ENCODE measurements around the gene CASP3.
"Not testable (repeated sequence)": the region's sequence is repeated elsewhere in the genome, so short reads cannot be mapped to it uniquely, and the experiment has no call there.

The CASP3 gene

DNA sequence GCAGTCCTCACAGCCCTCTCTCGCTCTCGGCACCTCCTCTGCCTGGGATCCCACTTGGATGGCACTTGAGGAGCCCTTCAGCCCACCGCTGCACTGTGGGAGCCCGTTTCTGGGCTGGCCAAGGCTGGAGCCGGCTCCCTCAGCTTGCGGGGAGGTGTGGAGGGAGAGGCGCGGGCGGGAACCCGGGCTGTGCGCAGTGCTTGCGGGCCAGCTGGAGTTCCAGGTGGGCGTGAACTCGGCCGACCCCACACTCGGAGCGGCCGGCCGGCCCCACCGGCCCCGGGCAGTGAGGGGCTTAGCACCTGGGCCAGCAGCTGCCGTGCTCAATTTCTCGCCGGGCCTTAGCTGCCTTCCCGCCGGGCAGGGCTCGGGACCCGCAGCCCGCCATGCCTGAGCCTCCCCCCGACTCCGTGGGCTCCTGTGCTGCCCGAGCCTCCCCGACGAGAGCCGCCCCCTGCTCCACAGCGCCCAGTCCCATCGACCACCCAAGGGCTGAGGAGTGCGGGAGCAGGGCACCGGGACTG, 57.4 kb downstream of the CASP3 start:
- not testable (repeated sequence) for DNase-seq

DNA sequence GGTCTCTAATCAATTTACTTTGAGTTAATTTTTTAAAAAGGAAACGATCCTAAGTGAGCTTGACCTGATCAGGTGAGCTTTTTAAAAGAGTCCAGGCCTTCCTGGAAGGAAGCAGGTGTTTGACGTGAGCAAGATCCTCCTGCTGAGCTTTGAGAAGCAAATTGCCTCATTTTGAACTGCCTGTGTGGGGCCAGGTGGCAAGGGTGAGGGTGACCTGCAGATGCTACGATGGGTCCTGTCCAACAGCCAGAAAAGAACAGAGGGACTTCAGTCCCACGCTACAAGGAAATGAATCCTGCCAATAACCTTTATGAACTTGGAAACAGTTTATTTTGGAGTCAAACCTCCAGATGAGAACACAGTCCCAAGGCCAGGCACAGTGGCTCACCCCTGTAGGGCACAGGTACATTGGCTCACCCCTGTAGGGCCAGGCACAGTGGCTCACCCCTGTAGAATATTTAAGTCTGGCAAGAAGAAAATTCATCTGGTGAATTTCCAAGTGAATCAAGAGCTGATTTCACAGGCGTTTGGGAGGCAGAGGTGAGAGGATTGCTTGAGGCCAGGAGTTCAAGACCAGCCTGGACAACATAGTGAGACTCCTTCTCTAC, 58.1 kb downstream of the CASP3 start:
- no peak for DNase-seq

DNA sequence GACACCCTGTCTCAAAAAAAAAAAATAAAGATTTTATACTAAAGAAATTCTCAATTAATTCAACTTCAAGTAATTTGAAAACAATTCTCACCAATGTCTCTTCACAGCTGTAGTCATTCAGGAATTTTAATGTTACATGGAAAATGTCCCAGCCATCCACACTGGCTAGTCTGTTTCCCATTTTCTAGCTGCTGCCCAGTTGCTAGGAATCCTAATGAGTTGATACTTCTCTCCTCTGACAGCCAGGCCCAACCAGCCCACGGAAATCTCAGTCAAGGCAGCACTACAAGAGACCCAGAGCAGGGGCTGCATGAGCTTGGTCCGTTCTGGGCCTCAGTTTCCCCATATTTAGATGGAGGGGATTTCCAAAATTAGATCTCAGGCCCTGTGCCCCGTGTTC, 59.1 kb downstream of the CASP3 start:
- no peak for DNase-seq

DNA sequence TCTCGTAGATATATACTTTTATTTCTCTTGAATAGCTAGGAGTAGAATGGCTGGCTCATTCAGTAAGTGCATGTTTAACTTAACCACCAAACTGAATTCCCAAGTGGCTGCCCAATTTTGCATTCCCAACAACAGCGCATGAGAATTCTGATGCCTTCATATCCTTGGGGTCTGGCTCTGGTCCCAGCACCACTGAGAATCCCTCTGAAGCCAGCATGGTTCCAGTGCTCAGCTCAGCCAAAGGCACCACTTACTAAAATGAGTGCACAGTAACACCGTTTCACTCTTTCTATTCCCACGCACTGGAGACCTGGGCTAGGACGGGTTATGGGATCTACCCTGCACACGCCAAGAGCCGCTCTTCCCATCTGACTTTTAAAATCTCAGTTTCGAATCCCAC, 60.4 kb downstream of the CASP3 start:
- DNase-seq, result no peak

DNA sequence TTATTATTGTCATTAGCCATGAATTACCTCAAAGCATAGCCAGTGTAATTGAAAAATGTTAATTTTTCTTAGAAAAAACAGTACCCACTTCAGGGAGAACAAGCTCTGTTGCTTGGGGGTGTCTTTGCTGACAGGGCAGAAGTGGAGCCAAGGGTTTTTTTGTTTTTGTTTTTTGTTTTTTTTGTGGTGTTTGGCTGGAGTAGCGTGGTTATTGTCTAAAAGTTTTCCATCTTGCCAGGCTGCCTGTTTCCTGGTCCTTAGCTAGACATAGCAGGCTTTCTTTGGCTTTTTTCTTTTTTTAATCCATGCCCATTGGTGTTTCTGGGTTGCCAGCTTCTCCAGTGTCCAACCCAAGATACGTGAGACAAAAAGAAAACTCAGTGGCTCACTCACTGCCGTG, 61.5 kb downstream of the CASP3 start:
- DNase-seq, result no peak

DNA sequence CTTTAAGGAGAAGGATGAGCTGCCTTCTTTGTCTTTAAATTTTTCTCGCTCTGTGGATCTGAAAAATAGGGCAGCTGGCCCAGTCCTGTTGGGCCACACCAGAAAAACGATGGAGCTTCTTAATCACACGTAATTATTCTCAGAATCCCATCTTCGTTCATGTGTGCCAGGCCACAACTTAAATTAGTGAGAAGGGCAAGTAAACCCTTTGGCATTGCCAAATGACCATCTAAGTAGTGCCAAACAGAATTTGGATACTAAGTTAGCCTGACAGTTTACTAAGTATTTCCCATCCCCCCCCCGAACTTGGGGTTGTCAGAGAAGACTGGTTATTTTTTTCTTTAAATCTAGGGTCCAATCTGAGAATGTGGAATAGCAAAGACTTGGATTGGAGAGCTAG, 62.0 kb downstream of the CASP3 start:
- no peak for DNase-seq

DNA sequence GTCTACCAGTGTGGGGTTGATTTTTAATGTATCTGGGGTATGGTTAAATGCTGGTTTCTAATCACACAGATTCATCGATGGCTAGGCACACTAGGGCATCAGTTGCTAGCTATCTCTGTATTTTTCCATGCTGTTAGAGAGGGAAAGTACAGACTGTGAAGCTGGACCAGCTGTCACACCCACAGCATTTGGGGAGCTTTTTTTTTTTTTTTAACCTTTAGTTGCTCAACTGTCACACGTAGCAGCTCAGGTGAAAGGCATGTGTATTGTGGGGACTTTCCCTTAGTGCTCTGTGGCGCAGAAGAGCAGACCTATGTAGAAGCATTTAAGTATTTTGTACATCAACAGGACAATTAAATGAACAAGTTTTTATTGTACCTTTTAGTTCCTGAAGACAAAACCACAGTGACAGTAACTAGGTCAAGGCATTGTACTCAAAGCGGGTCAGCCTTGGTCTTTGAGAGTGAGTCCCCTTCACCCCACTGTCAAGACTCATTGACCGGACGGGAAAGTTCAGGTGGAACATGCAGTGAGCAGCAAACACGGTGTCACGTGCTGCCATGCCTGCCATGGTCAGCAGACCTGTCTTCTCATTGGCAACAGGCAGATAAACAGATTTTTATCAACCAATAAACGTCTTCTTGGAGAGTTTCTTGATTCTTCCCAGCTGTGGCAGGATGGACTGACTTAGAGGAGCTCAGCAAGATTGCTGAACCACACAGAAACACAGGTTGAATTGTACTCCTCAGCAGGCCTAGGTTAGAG, 65.3 kb downstream of the CASP3 start:
- no peak for DNase-seq
